ENCODE data around the gene TXNDC5. TPM values are rescaled to one million over a fixed set of nuclear protein-coding genes. Genes with fewer than 3 reads are reported as not detected.

TXNDC5 gene
- total RNA-seq, 4 donors from 2014 or later: 61.7 to 131 (median 87.3) TPM

GRCh38 chr6:7954477-7955200 is 44.1 kb upstream of the TXNDC5 start:
- no peak for TF ChIP-seq POLR2A (IDR thresholded peaks at IDR 0.05)
- TF ChIP-seq CTCF (IDR thresholded peaks at IDR 0.05): no peak
- Histone ChIP-seq H3K36me3 (no peaks in the 10 kb centered on the region), H3K4me1 (no peaks in the 10 kb centered on the region), H3K27ac (peak overlapping the region in 1 of 4 donors; percentile 8), H3K27me3 (no peaks in the 10 kb centered on the region), H3K9me3 (no peaks in the 10 kb centered on the region), H3K4me3 (no peak overlapping the region)
- DNase-seq: no peak

GRCh38 chr6:7953753-7954152 is 43.2 kb upstream of the TXNDC5 start:
- no peaks in the 10 kb centered on the region for H3K9me3 ChIP-seq
- no peaks in the 10 kb centered on the region for H3K36me3 ChIP-seq
- no peaks in the 10 kb centered on the region for H3K27me3 ChIP-seq
- H3K27ac ChIP-seq: no peak overlapping the region
- TF ChIP-seq CTCF (IDR thresholded peaks at IDR 0.05) (no peak), POLR2A (IDR thresholded peaks at IDR 0.05) (no peak)
- H3K4me3 ChIP-seq: no peak overlapping the region
- DNase-seq: no peak
- H3K4me1 ChIP-seq: no peaks in the 10 kb centered on the region

GRCh38 chr6:7939864-7940228 is 29.3 kb upstream of the TXNDC5 start:
- no peak overlapping the region for H3K27ac ChIP-seq
- no peaks in the 10 kb centered on the region for H3K36me3 ChIP-seq
- H3K4me1 ChIP-seq: no peaks in the 10 kb centered on the region
- H3K27me3 ChIP-seq: no peaks in the 10 kb centered on the region
- no peaks in the 10 kb centered on the region for H3K9me3 ChIP-seq
- TF ChIP-seq CTCF (IDR thresholded peaks at IDR 0.05): no peak
- no peak for TF ChIP-seq POLR2A (IDR thresholded peaks at IDR 0.05)
- DNase-seq: no peak
- H3K4me3 ChIP-seq: no peak overlapping the region

GRCh38 chr6:7939184-7939863 is 28.7 kb upstream of the TXNDC5 start:
- H3K36me3 ChIP-seq: no peaks in the 10 kb centered on the region
- no peak overlapping the region for H3K4me3 ChIP-seq
- no peaks in the 10 kb centered on the region for H3K4me1 ChIP-seq
- peak overlapping the region in 1 of 4 donors; percentile 18 for H3K27ac ChIP-seq
- no peaks in the 10 kb centered on the region for H3K9me3 ChIP-seq
- no peaks in the 10 kb centered on the region for H3K27me3 ChIP-seq
- TF ChIP-seq CTCF (IDR thresholded peaks at IDR 0.05) (no peak), POLR2A (IDR thresholded peaks at IDR 0.05) (no peak)
- no peak for DNase-seq

- Histone ChIP-seq H3K27ac (peak overlapping the region in 1 of 4 donors; percentile 27), H3K4me1 (no peaks in the 10 kb centered on the region), H3K27me3 (no peaks in the 10 kb centered on the region), H3K36me3 (no peaks in the 10 kb centered on the region), H3K4me3 (no peak overlapping the region), H3K9me3 (no peaks in the 10 kb centered on the region)
- no peak for DNase-seq
- TF ChIP-seq CTCF (IDR thresholded peaks at IDR 0.05) (no peak), POLR2A (IDR thresholded peaks at IDR 0.05) (no peak)
These were observed 28.1 kb upstream of the TXNDC5 start for GRCh38 chr6:7938562-7939183.

Data from Peyer's patch (tissue), 4 donors.